Breast epithelium (tissue), 3 donors: ENCODE results near the gene TMEM218.

Experiments used
- POLR2AphosphoS5 ChIP-seq, 3 donors: sonication (generic); formaldehyde crosslinking; IDR thresholded peaks; one replicate each; pipeline ENCODE4 v1.6.1; 2017; ENCODE audit warnings: antibody characterized with exemption in 3 of 3
- TF ChIP-seq, protein P1 (sequence below), 3 donors: fragments of 450-650 bp; IDR thresholded peaks; one replicate each; pipeline ENCODE4 v1.5.1; 2016 to 2017; ENCODE audit warnings: antibody characterized with exemption in 3 of 3, mild to moderate bottlenecking in 3 of 3, moderate library complexity in 3 of 3

DNA sequence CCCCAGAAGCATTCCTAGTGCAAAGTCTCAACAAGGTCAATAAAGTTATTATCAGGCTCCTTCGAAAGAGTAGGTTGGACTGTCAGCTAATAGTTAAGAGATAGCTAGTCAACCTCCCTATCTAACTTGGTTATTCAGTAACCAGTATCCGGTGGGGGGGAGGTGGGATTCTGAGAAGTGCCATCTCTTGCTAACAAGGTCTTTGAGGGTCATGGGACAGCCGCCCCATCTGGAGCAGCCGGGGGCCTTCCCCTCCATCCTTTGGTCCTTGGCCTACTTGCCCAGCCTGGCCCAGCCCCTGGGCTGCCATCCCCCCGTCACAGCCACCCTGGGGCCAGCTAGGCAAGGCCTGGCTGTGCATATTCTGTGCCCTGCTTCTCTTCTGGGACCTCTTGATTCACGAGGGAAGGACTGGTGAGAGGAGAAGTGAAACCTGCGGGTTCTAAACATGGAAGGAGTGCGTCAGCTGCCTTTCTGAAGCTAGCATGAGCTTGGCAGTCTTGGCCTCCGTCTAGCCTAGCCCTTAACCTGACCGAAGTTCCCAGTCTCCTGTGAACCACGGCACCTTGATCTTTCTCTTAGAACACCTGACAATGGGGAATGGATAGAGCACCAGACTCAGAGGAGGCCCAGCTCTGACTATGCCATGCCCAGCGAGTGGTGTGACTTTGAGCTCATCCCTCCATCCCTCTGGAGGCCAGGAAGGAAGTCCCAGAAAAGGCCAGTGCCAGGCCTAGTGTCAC is 39.0 kb downstream of the TMEM218 start:
- TF ChIP-seq, protein P1, sequence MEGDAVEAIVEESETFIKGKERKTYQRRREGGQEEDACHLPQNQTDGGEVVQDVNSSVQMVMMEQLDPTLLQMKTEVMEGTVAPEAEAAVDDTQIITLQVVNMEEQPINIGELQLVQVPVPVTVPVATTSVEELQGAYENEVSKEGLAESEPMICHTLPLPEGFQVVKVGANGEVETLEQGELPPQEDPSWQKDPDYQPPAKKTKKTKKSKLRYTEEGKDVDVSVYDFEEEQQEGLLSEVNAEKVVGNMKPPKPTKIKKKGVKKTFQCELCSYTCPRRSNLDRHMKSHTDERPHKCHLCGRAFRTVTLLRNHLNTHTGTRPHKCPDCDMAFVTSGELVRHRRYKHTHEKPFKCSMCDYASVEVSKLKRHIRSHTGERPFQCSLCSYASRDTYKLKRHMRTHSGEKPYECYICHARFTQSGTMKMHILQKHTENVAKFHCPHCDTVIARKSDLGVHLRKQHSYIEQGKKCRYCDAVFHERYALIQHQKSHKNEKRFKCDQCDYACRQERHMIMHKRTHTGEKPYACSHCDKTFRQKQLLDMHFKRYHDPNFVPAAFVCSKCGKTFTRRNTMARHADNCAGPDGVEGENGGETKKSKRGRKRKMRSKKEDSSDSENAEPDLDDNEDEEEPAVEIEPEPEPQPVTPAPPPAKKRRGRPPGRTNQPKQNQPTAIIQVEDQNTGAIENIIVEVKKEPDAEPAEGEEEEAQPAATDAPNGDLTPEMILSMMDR (IDR thresholded peaks at IDR 0.05) = no peak
- no peak for TF ChIP-seq POLR2AphosphoS5 (IDR thresholded peaks at IDR 0.05)
